NCI-H2196 (cell line): ENCODE results near the gene UFD1.

Experiments used
- DNase-seq: peaks from one replicate; lab custom pipeline; 2025; ENCODE audit not compliant: unreplicated experiment; lab: John Stamatoyannopoulos, UW

Gene UFD1, protein sequence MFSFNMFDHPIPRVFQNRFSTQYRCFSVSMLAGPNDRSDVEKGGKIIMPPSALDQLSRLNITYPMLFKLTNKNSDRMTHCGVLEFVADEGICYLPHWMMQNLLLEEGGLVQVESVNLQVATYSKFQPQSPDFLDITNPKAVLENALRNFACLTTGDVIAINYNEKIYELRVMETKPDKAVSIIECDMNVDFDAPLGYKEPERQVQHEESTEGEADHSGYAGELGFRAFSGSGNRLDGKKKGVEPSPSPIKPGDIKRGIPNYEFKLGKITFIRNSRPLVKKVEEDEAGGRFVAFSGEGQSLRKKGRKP

DNA sequence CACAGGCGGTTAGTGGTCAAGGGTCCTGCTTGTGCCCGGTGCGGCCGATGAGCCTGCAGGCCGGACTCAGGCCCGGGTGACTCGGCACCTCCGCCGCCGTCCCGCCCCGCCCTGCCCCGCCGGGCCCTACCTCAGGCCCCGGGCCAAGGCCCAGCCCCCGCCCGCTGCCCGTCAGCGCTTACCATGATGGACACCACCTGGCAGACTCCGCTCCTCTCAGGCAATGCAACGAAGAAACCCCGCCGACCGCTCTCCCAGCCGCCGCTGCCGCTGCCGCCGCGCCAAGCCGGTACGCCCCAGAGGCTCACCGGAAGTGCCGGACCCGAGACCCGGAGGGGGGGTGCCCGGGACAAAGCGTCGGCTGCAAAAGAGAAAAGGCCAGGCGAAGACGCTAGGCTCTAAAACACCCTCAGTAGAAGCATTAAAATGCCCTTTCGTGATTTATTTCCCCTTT lies at the start of gene UFD1:
Gene UFD1, minus strand, starts transcription at position 293 of the 454 bp plus-strand sequence. Its CDS starts 108 bp downstream, at position 185.
- DNase-seq, result peak; percentile 70

DNA sequence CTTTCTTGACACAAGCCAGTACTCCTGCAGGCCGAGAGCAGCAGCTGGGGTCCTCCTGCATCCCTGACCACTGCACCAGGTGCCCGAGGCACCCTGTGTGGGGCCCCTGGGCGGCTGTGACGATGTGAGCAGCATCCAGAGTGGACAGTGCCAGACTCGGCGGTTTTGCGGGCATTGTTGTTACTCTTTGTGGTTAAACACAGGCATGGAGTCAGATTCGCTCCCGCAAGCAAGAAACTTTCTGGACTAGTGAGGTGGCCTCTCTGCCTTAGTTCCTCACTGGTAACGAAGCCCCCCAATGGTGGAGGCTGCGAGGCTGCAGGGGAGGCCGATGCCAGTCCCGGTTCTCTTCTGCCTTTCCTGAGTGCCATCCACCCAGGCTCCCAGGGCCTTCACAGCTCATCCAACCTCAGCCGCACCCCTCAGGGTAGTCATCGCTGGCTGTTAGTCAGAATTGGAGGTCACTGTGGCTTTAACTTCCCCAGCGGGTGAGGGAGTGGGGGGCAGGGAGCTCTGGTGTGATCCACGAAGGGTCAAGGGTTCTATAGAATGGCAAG lies 48.9 kb upstream of the UFD1 start:
- no peak for DNase-seq

DNA sequence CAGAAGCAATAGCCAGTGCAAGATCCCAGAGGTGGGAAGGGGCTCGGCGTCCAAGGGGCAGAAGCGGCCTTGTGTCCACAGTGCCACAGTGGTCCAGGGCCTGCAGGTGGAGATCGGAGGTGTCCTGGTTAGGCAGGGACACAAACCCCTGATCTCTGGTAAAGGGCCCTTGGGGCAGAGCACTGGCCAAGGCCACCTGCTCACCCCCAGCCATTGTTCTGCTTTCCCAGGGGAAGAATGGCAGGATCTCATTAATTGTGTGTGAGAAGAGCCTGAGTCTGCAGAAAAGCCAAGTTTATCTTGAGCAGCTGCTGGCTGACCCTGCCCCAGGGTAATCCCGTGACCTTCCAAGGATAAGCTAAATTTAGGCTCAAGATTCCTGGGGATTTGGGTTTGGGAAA lies 48.3 kb upstream of the UFD1 start:
- DNase-seq, result no peak

DNA sequence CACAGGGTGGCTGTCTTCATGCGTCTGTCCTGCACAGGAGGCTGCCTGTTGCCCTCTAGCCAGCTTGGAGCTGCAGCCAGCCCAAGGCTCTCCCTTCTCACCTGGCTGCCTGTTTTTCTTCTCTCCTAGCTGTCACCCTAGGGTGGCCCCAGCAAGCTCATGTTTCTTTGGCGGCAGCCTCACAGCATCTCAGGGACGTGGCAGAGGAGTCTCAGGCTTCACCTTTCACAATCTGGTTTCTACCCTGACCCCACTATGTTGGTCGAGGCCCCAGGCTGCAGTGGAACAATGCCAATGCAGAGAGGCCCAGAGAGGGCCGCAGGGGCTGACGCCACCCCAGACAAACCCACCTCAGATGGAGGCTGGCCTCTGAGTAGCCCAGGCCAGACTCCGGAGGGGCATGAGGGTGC lies 47.7 kb upstream of the UFD1 start:
- no peak for DNase-seq

DNA sequence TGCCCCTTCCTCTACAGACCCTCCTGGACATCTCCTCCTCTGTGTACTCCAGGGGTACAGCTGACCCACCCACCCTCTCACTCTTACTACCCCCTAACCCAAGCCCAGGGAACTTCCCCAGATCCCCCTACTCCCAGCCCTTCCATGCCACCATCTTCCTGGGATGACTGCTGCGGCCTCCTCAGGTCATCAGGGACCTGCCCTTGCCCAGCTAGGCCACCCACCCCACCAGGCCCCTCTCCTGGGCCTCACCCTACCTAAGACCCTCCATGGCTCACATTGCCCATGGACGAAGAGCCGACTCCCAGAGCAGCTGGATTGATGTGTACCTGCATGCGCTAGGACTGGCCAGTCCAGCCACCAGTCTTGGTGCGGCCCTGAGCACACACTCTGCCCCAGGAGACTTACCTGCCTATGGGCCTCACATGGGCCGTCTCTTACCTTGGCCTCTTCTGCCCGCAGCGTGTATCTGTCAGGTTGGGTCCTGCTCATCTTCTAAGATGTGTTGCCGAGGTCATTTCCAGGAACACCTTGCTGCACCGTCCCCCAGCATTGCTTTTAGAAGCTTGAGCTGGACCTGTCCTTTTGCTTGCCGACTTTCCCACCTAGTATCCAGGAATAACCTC lies 47.2 kb upstream of the UFD1 start:
- no peak for DNase-seq

DNA sequence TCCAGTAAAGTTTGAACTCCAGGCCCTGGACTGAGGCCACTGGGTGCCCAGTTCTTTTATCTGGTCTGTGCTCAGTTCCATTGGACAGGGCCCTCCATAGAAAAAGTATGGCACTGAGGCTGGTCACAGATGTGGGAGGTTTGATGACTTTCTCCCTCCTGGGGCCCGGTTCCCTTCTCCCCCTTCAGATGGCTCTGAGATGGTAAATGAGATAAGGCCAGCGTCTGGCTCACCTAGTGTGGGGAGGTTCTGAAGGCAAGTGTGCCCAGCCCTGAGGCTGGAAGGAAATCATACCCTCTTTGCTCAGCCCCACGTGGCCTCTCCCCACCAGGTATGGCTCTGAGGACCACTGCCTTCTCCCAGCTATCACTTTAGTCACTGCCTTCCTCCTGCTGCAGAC lies 46.7 kb upstream of the UFD1 start:
- no peak for DNase-seq

DNA sequence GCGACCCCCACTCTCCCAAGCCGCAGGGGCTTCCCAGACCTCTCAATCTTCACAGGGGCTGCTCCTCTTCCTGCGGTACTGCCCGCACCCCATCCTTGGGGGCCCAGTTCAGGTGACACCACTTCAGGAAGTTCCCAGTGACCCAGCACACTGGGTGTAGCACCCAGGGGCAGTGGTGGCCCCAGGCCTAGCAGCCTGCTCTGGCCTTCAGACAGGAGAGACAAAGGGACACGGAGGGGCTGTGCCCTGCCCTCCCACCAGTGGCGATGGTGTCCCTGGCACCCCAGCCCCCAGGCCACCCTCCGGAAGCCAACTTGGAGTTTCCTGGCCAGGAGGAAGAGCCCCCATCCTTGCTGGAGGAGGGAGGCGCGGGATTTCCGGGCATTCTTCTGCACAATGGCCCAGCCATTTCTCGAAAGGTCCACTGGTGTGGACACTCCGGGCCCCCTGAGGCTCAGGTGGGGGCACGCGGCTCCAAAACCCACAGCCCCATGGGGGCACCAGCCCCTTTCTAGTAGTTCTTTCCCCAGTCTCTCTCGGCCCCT lies 46.2 kb upstream of the UFD1 start:
- no peak for DNase-seq

DNA sequence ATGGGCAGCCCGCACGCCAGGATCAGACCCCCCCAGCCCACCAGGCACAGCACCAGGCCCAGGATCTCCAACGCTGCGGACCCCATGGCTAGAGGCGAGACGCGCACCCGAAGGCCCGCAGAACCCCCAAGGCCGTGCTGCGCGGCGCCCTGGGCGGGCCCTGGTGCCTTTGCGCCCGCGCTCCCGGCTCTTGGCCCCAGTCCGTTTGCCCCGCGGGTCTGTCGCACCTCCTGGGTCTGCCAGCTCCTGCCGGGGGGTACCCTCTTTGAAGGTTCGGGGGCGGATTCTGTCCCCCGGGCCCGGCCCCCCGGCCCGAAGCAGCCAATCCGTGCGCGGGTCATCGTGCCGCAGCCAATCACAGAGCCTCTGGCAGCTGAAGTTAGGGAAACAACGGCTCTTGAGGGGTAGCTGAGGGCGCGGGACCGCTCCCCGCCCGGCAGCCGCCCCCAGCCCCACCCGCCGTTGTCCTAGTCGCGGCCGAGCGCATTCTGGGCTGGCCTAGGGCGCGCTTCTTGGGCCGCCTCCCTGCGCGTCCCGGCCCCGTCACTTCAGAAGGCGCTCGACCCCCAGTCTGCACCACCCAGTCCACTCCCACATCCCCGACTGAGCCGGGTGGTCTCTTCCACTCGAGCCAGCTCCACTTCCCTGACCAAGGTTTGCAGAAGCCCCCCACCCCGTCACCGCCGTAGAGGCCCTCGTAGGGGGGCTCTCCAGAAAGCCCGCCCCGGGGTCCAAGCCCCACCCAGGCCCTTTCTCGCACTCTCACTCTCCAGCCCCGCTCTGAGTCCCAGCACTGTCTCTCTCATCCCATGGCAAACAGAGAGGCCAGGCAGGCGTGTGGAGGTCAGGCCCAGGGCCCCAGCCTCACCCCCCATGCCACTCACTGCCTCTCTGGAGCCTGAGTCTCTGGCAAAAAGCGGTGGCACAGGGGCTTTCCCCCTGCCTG lies 45.5 kb upstream of the UFD1 start, which contains the start of gene CLDN5:
Gene CLDN5, minus strand, starts transcription at position 241 of the 946 bp plus-strand sequence. Its CDS starts 155 bp downstream, at position 86.
- peak; percentile 35 for DNase-seq

DNA sequence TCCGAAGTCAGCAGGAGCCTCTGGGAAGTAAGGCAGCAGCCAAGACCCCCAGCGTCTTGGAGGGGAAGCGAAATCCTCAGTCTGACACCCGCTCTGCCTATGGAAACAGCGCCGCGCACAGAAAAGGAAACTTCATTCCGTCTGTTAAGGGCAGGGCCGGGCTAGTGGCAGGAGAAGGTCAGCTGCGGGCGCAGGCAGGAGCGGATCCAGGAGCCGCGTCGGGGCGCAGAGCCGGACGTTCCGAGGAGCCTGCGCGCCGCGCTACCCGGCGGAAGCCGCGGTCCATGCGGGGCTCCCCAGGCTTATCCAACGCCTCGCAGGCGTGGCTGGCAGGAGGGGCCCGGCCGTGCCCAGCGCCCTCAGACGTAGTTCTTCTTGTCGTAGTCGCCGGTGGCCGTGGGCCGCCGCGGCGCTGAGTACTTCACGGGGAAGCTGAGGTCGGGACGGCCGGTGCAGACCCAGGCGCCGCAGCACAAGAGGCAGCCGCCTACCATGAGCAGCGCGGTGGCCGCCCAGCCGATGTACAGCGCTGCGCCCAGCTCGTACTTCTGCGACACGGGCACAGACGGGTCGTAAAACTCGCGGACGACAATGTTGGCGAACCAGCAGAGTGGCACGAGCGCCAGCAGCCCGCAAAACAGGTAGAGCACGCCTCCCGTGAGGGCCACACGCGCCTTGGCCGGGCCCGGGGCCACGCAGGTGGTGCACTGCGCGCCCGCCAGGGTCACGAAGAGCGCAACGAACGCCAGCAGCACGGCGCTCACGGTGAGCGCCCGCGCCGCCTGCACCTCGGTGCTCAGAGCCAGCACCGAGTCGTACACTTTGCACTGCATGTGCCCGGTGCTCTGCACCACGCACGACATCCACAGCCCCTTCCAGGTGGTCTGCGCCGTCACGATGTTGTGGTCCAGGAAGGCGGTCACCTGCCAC lies 44.5 kb upstream of the UFD1 start:
- DNase-seq, result no peak

DNA sequence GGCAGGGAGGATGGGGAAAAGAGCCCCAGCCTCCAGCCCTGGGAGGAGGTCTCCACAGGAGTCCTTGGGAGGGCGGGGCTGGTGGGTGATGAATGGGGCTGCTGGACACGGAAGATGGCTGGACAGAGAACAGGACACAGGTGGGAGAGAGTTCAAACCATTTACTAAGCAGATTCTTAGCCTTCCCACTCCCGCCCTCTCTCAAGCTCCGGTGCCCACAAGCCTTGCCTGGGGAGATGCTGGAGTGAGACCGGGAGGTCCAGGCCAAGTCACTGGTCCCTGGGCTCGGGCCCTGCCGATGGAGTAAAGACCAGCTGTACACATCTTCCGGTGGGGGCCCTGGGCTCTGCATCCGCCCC lies 43.9 kb upstream of the UFD1 start:
- DNase-seq, result no peak

DNA sequence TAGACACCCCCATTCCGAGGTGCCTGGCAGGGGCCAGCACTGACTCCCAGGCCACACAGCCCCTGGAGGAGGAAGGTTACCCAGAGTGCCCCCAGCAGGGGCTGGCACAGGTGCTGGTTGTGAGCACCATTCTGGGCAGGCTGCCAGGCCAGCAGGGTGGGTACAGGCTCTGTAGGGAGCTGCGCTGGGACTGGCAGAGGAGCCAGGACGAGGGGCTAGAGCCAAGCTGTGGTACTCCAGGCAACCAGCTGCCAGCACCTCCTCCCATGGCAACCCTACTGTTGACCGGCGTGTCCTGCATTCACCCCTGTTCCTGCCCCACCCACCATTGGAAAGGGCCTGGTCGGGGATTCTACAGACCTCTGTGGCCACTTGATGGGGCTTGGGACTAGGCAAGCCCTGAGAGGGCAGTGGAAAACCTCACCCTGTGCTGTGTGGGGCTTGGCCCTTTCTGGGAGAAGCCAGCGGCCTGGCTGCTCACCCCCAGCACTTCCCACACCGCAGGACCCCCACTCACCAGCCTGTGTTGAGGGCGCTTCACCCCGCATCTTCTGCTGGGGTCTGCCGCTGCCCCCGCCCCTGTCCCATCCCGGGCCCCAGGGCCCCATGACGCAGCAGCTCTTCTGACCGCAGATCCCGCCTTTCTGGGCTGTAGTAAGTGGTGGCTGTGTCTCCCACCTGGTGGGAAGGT lies 43.3 kb upstream of the UFD1 start:
- DNase-seq, result peak; percentile 58

DNA sequence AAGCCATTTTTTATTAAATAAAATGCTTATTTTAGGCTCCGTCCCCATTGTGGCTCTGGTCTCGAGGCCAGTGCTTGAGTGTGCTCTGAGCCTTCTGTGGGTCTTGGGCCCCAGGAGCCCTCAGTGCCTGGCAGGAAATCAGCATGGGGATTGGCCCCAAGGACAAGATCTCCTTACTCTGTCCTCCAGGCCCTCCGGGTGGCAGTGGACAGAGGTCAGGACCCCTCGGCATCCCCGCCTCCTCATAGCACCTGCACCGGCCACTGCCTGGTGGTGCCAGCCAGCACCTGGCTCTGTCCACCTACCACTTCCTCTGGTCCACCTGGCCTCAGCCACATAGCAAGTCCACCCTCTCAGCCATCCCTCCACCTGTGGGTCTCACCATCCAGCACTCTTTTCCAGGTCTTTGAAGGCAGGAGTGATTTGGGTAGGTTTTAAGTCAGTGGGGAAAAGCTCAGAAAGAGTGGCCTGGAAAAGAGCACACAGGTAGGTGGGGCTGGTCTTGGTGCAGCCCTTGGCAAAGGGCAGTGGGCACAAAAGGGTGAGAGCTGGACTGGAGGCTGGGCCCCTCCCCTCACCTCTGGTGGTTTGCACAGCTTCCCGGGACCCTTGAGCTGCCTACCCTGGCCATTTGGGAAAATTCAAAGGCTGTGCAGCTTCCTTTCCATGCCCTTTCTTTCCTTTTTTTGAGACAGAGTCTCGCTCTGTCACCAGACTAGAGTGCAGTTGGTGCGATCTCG lies 41.7 kb upstream of the UFD1 start:
- DNase-seq, result no peak

DNA sequence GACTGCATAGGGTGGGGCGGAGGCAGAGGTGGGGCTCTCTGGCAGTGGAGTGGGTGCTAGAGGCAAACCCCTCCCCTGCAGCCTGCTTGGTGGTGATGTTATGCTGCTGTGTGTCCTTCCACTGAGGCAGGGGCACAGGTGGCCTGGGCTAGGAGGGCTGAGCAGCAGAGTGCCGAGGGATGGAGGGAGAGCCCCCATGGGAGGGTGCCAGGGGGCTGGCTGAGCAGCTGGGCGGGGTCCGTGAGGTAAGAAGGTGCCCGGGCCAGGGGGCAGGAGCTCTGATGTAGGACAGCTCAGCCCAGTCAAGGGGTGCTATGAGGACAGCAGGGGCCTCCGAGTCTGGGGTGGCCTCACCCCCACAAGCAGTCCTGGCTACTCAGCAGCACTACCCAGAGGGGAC lies 41.0 kb upstream of the UFD1 start:
- no peak for DNase-seq

DNA sequence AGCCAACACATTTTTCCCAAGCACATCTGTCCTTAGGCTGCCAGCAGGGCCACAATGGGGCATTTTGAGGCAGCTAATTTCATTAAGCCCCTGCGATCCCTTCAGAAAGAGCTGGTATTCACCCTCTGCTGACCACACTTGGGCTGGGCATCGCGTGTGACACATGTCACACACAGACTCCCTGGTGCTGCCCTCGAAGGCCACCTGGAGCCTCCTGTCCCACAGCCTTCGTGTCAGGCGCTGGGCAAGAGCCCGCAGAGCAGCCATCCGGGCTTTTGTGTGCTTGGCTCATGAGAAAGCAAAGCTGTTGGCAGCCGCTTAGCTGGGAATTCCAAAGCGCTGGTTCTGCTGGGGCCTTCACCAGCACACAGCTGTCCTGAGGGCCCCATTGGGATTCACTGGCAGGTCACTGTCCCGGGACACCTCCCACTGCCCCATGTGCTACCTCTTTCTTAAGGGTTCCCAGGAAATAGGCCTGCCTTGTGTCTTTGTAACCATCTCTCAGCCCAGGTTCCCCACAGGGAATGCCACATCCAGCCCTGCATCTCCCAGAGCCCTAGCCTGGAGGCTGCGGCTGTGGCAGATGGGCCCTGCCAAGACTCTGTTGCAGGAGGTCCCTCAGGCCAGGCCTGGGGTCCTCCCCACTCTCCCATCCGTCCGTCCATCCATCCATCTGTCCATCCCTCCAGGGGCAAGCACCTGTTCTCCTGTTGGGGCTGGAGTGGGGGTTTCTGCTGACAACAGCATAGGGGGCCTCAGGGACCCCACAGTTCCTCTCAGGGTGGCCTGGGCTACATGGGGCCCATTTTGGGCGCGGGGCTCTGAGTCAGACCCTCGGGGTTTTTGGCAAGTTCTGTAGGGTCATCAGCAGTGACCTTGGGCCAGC lies 40.3 kb upstream of the UFD1 start:
- no peak for DNase-seq

DNA sequence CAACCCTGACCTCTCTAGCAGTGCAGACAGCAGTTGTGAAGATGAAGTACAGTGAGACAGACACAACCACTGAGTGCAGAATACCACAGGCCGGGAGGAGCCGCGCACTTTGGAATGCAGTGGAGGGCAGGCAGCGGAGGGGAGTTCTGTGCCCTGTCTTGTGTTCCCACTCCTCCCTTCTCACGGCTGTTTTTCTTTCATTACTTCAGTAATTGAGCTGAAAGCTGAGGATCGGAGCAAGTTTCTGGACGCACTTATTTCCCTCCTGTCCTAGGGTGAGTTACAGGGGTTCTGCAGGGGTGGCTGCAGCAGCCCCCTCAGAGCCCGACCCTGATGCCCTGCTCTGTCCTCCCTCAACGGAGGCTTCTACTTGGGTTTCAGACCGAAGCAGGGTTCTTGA lies 39.6 kb upstream of the UFD1 start:
- DNase-seq, result no peak

DNA sequence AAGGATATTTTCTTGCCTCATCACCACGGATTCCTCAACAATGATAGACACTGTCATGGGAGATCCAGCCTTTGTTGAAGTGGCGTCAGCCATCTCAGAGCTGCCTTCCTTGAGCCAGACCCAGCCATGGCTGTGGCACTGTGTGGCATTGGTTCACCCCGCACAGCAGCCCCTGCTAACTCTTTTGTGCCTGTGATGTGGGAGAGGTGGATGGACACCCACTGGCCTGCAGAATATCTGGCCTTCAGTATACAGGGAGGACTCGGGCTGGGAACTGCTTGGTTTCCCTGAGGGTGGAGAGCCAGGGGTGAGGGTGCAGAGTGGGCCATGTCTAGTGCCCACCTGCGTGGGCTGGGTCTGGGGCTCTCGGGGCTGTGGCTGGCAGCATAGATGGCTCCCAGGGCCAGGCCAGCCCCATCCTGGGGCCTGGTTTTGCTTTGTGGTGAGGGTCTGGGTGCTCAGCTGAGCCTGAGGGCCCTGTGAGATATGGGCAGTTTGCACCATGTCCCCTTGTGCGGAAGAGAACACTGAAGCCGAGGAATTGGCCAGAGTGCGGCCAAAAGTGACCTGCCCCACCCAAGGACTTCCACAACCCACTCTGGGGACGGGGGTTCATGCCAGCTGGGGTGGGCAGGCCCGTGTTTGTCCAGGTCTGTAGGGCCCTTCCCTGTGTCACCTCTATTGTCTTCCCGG lies 39.1 kb upstream of the UFD1 start:
- no peak for DNase-seq

DNA sequence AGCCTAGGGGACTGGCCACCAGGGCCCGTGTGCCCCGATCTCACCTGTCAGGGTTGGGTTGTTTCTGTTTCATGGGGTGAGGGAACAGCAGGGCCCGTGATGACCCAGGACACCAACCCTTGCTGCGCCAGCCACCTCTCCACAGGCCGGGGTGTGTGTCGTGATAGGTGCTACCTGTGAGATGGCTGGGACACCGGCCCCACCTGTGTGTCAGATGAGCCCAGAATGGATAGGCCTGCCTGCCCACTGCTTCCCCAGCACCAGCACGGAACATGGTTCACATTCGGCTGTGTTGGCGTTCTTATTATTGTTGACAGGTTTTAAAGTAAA lies 38.1 kb upstream of the UFD1 start:
- DNase-seq, result no peak
